ENCODE results near the gene SLC5A8.
A peak's percentile ranks its signal among the peaks of the same experiment; 100 is the strongest.

Gene SLC5A8

GRCh38 chr12:101238306-101238705 lies 28.3 kb upstream of the SLC5A8 start:
- no peak for TF ChIP-seq CTCF (IDR thresholded peaks at IDR 0.05; ENCODE audit: low read depth, low read length)
- DNase-seq (ENCODE audit: low read depth, low spot score) = no peak
- no peak overlapping the region for H3K4me3 ChIP-seq (ENCODE audit: low read depth, low read length)
- in situ Hi-C loops (cut with HindIII; ENCODE audit: low sequenced_read_pairs) = no loop called here

GRCh38 chr12:101235686-101236085 lies 25.6 kb upstream of the SLC5A8 start:
- TF ChIP-seq CTCF (IDR thresholded peaks at IDR 0.05; ENCODE audit: low read depth, low read length) = no peak
- no peak for DNase-seq (ENCODE audit: low read depth, low spot score)
- H3K4me3 ChIP-seq (ENCODE audit: low read depth, low read length) = no peak overlapping the region
- in situ Hi-C loops (cut with HindIII; ENCODE audit: low sequenced_read_pairs) = no loop called here

- TF ChIP-seq CTCF (IDR thresholded peaks at IDR 0.05; ENCODE audit: low read depth, low read length) = no peak
- no peak for DNase-seq (ENCODE audit: low read depth, low spot score)
- in situ Hi-C loops (cut with HindIII; ENCODE audit: low sequenced_read_pairs) = no loop called here
Observed at GRCh38 chr12:101231636-101232035, 21.6 kb upstream of the SLC5A8 start.

GRCh38 chr12:101230547-101230946 lies 20.5 kb upstream of the SLC5A8 start:
- peak; percentile 70 for DNase-seq (ENCODE audit: low read depth, low spot score)
- in situ Hi-C loops (cut with HindIII; ENCODE audit: low sequenced_read_pairs) = no loop called here
- TF ChIP-seq CTCF (IDR thresholded peaks at IDR 0.05; ENCODE audit: low read depth, low read length) = no peak
- no peak overlapping the region for H3K4me3 ChIP-seq (ENCODE audit: low read depth, low read length)

More at GRCh38 chr12:101231636-101232035, 21.6 kb upstream of the SLC5A8 start:
- no peak overlapping the region for H3K4me3 ChIP-seq (ENCODE audit: low read depth, low read length)

- in situ Hi-C loops (cut with HindIII; ENCODE audit: low sequenced_read_pairs) = no loop called here
- DNase-seq (ENCODE audit: low read depth, low spot score) = no peak
- TF ChIP-seq CTCF (IDR thresholded peaks at IDR 0.05; ENCODE audit: low read depth, low read length) = no peak
- no peak overlapping the region for H3K4me3 ChIP-seq (ENCODE audit: low read depth, low read length)
Observed at GRCh38 chr12:101229841-101230241, 19.8 kb upstream of the SLC5A8 start.

- in situ Hi-C loops (cut with HindIII; ENCODE audit: low sequenced_read_pairs) = no loop called here
- no peak overlapping the region for H3K4me3 ChIP-seq (ENCODE audit: low read depth, low read length)
- DNase-seq (ENCODE audit: low read depth, low spot score) = no peak
- no peak for TF ChIP-seq CTCF (IDR thresholded peaks at IDR 0.05; ENCODE audit: low read depth, low read length)
Observed at GRCh38 chr12:101221301-101221700, 11.3 kb upstream of the SLC5A8 start.

GRCh38 chr12:101216810-101217209 lies 6.8 kb upstream of the SLC5A8 start:
- H3K4me3 ChIP-seq (ENCODE audit: low read depth, low read length) = no peak overlapping the region
- no peak for TF ChIP-seq CTCF (IDR thresholded peaks at IDR 0.05; ENCODE audit: low read depth, low read length)
- in situ Hi-C loops (cut with HindIII; ENCODE audit: low sequenced_read_pairs) = no loop called here
- no peak for DNase-seq (ENCODE audit: low read depth, low spot score)
